Measurements from ENCODE around the gene ARHGAP22. TPM values are rescaled to one million over a fixed set of nuclear protein-coding genes. Genes with fewer than 3 reads are reported as not detected.

ARHGAP22 gene
- total and polyA plus RNA-seq, 2 of the 4 experiments (the other 2 are of a cell fraction): 28.3 to 30.2 TPM

- in situ Hi-C loops (cut with MboI; ENCODE audit: low sequenced_read_pairs): no loop called here
- H3K4me3 ChIP-seq (ENCODE audit: insufficient read depth, low read depth, low read length): no peak overlapping the region
Measured at GRCh38 chr10:48428896-48429295, 176.0 kb downstream of the ARHGAP22 start.

More at GRCh38 chr10:48428896-48429295, 176.0 kb downstream of the ARHGAP22 start:
- Histone ChIP-seq H3K4me2 (ENCODE audit: low read depth, low read length) (no peak overlapping the region), H4K91ac (ENCODE audit: insufficient read depth, low read depth, low read length) (no peak overlapping the region), H3K36me3 (ENCODE audit: control insufficient read depth, insufficient read depth, low read length) (0 out of 2 replicates have a peak, but pooled peaks cover 2% of the 10 kb centered on the region), H4K20me1 (ENCODE audit: insufficient read depth, low read length) (no peaks in the 10 kb centered on the region), H3K56ac (ENCODE audit: extremely low read depth, insufficient read depth, low read length) (no peak overlapping the region), H3K9ac (ENCODE audit: low read depth, low read length) (no peak overlapping the region), H3K27me3 (ENCODE audit: control insufficient read depth, insufficient read depth, low read length) (no peaks in the 10 kb centered on the region), H3K4me1 (ENCODE audit: control insufficient read depth, insufficient read depth, low read length) (no peaks in the 10 kb centered on the region), H2AFZ (replicated peaks; ENCODE audit: low read length, poor library complexity) (no peak overlapping the region), H2BK120ac (ENCODE audit: low read depth, low read length) (no peak overlapping the region), H3K23ac (ENCODE audit: low read depth, low read length) (no peak overlapping the region), H4K5ac (ENCODE audit: low read depth, low read length) (no peak overlapping the region), H4K8ac (ENCODE audit: low read depth in 2 of 2, low read length in 2 of 2) (no peak overlapping the region), H3K9me3 (ENCODE audit: control insufficient read depth, insufficient read depth, low read length) (no peaks in the 10 kb centered on the region), H2BK5ac (ENCODE audit: low read depth, low read length, poor library complexity, severe bottlenecking) (no peak overlapping the region), H3K79me1 (ENCODE audit: low read depth in 1 of 2, low read length in 2 of 2) (peaks cover 5 to 9% of the 10 kb centered on the region in 2 experiments; a peak in 1 of 4 replicates), H3K9me1 (ENCODE audit: insufficient read depth, low read length) (no peaks in the 10 kb centered on the region), H3K18ac (ENCODE audit: low read depth, low read length) (no peak overlapping the region), H3K14ac (replicated peaks; ENCODE audit: low read depth, low read length) (no peak overlapping the region), H3K4ac (ENCODE audit: low read depth, low read length) (no peak overlapping the region), H2BK20ac (ENCODE audit: low read depth, low read length) (no peak overlapping the region), H2AK5ac (ENCODE audit: low read depth, low read length) (no peak overlapping the region), H2BK15ac (ENCODE audit: low read depth, low read length) (no peak overlapping the region), H2AK9ac (replicated peaks; ENCODE audit: low read depth, low read length, poor library complexity) (no peak overlapping the region), H3K27ac (ENCODE audit: insufficient read depth, low read length) (no peak overlapping the region)
- dilution Hi-C loops (cut with HindIII; ENCODE audit: low sequenced_read_pairs, unreplicated experiment): no loop called here
- ChIA-PET CTCF (no interaction called here), POLR2A (ENCODE audit: unreplicated experiment) (no interaction called here)
- no peak for DNase-seq
- TF ChIP-seq MAFK (IDR thresholded peaks at IDR 0.05; ENCODE audit: low read depth, low read length): no peak
- TF ChIP-seq NFE2L2 (IDR thresholded peaks at IDR 0.05; ENCODE audit: low read depth, low read length): no peak
- no peak for TF ChIP-seq SMC3 (IDR thresholded peaks at IDR 0.05; ENCODE audit: low read depth, low read length)
- TF ChIP-seq, protein P1, sequence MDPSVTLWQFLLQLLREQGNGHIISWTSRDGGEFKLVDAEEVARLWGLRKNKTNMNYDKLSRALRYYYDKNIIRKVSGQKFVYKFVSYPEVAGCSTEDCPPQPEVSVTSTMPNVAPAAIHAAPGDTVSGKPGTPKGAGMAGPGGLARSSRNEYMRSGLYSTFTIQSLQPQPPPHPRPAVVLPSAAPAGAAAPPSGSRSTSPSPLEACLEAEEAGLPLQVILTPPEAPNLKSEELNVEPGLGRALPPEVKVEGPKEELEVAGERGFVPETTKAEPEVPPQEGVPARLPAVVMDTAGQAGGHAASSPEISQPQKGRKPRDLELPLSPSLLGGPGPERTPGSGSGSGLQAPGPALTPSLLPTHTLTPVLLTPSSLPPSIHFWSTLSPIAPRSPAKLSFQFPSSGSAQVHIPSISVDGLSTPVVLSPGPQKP (IDR thresholded peaks at IDR 0.05; ENCODE audit: borderline replicate concordance, low read depth, low read length): no peak
- TF ChIP-seq RFX5 (IDR thresholded peaks at IDR 0.05; ENCODE audit: low read depth, low read length): no peak
- no peak for TF ChIP-seq RCOR1 (IDR thresholded peaks at IDR 0.05; ENCODE audit: insufficient replicate concordance, low read length)
- no peak for TF ChIP-seq MAZ (IDR thresholded peaks at IDR 0.05; ENCODE audit: borderline replicate concordance, low read depth, low read length)
- TF ChIP-seq, protein P2, sequence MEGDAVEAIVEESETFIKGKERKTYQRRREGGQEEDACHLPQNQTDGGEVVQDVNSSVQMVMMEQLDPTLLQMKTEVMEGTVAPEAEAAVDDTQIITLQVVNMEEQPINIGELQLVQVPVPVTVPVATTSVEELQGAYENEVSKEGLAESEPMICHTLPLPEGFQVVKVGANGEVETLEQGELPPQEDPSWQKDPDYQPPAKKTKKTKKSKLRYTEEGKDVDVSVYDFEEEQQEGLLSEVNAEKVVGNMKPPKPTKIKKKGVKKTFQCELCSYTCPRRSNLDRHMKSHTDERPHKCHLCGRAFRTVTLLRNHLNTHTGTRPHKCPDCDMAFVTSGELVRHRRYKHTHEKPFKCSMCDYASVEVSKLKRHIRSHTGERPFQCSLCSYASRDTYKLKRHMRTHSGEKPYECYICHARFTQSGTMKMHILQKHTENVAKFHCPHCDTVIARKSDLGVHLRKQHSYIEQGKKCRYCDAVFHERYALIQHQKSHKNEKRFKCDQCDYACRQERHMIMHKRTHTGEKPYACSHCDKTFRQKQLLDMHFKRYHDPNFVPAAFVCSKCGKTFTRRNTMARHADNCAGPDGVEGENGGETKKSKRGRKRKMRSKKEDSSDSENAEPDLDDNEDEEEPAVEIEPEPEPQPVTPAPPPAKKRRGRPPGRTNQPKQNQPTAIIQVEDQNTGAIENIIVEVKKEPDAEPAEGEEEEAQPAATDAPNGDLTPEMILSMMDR (conservative IDR thresholded peaks at IDR 0.05; ENCODE audit: low read depth, low read length): no peak
- TF ChIP-seq, protein P3, sequence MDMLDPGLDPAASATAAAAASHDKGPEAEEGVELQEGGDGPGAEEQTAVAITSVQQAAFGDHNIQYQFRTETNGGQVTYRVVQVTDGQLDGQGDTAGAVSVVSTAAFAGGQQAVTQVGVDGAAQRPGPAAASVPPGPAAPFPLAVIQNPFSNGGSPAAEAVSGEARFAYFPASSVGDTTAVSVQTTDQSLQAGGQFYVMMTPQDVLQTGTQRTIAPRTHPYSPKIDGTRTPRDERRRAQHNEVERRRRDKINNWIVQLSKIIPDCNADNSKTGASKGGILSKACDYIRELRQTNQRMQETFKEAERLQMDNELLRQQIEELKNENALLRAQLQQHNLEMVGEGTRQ (IDR thresholded peaks at IDR 0.05; ENCODE audit: low read depth, low read length): no peak
- TF ChIP-seq MXI1 (IDR thresholded peaks at IDR 0.05; ENCODE audit: borderline replicate concordance, low read depth, low read length): no peak
- no peak for TF ChIP-seq POLR2A (IDR thresholded peaks at IDR 0.05; ENCODE audit: low read depth, low read length)
- no peak for TF ChIP-seq FOS (IDR thresholded peaks at IDR 0.05; ENCODE audit: low read depth, low read length)
- TF ChIP-seq RAD21 (IDR thresholded peaks at IDR 0.05; ENCODE audit: low read length): no peak
- no peak for TF ChIP-seq BHLHE40 (IDR thresholded peaks at IDR 0.05; ENCODE audit: low read depth, low read length)
- no peak for TF ChIP-seq CHD1 (IDR thresholded peaks at IDR 0.05; ENCODE audit: low read depth, low read length)
- TF ChIP-seq CEBPB (IDR thresholded peaks at IDR 0.05; ENCODE audit: low read depth, low read length): no peak
- ATAC-seq (ENCODE audit: low read depth): no peak
- 83% methylated on average over 1 of the region's 3 CpGs; no CpG with 5 or more reads in 1 of the 2 experiments for WGBS, 2 experiments (ENCODE audit: extremely low coverage in 2 of 2, insufficient read length in 1 of 2)
- BruUV-seq (replicated peaks): no TSS peak
- intact Hi-C loops (cut with micrococcal nuclease): loop anchor here (2.0 kb wide), 1 partner anchor 14 kb away; no protein-coding TSS in a partner anchor

All from IMR-90 (cell line).